ENCODE data around the gene MVB12A.

DNA sequence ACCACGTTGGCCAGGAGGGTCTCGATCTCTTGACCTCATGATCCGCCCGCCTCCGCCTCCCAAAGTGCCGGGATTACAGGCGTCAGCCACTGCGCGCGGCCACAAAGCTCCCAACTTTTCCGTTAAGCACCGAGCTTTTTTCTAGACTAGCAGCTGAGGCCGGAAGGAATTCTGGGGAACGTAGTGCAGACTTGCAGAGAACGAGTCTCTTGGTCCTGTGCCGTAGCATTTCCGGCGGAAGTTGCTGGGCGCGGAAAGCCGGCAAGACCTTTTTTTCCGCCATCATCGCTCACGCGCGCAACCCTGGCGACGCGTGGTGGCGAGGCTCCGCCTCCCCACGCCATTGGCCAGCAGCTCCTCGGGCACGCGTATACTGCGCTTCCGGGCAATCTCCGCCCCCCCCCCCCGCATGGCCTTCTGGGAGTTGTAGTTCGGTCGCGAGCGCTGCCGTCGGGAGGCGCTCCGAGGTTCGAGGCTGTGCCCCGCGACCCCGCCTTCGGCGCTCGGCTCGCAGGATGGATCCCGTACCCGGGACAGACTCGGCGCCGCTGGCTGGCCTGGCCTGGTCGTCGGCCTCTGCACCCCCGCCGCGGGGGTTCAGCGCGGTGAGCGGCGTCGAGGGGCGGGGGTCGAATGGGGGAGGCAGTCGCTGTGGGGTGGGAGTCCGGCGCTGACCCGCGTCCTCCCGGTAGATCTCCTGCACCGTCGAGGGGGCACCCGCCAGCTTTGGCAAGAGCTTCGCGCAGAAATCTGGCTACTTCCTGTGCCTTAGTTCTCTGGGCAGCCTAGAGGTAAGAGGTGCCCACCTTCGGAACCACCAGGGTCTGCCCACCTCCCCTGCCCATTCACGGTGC lies at the start of gene MVB12A:
- TF ChIP-seq, protein P1, sequence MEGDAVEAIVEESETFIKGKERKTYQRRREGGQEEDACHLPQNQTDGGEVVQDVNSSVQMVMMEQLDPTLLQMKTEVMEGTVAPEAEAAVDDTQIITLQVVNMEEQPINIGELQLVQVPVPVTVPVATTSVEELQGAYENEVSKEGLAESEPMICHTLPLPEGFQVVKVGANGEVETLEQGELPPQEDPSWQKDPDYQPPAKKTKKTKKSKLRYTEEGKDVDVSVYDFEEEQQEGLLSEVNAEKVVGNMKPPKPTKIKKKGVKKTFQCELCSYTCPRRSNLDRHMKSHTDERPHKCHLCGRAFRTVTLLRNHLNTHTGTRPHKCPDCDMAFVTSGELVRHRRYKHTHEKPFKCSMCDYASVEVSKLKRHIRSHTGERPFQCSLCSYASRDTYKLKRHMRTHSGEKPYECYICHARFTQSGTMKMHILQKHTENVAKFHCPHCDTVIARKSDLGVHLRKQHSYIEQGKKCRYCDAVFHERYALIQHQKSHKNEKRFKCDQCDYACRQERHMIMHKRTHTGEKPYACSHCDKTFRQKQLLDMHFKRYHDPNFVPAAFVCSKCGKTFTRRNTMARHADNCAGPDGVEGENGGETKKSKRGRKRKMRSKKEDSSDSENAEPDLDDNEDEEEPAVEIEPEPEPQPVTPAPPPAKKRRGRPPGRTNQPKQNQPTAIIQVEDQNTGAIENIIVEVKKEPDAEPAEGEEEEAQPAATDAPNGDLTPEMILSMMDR (IDR thresholded peaks at IDR 0.05): no peak
- TF ChIP-seq EHF (CRISPR knock-in tag; IDR thresholded peaks at IDR 0.05): no peak
- TF ChIP-seq MAX (IDR thresholded peaks at IDR 0.05): peak; percentile 85
- TF ChIP-seq CBX2 (IDR thresholded peaks at IDR 0.05; ENCODE audit: borderline replicate concordance, low read depth): no peak
- TF ChIP-seq KDM5A (IDR thresholded peaks at IDR 0.05): no peak
- TF ChIP-seq RCOR1 (IDR thresholded peaks at IDR 0.05; ENCODE audit: low read depth, low read length): no peak
- TF ChIP-seq RFX5 (IDR thresholded peaks at IDR 0.05): no peak
- peak; percentile 25; the same call in 1 of the 2 replicates for TF ChIP-seq POLR2A (IDR thresholded peaks at IDR 0.05; ENCODE audit: low read length)
- no peak for TF ChIP-seq ZSCAN20 (CRISPR knock-in tag; IDR thresholded peaks at IDR 0.05)
